GM23338 (cell line): Measurements from ENCODE around the gene CAPN8. TPM values are rescaled to one million over a fixed set of nuclear protein-coding genes. Genes with fewer than 3 reads are reported as not detected.

ENCODE experiments used
- ATAC-seq: fragments of 200-7000 bp; cut with Tn5 transposase; 3 replicates; pipeline ENCODE4 v1.9.1; 2020
- DNase-seq: peaks from one replicate; pipeline ENCODE4 v3.0.0-alpha.2; 2015; ENCODE audit warnings: low spot score
- H2AFZ ChIP-seq: fragments of 200-600 bp; sonication (generic); 2 replicates; pipeline ENCODE4 v1.8.0; 2016; ENCODE audit warnings: antibody characterized with exemption, mild to moderate bottlenecking, moderate library complexity
- H3F3A ChIP-seq: fragments of 200-600 bp; sonication (generic); replicated peaks from 2 replicates; pipeline ENCODE4 v1.8.0; 2017; ENCODE audit warnings: antibody characterized with exemption, mixed run types, low read depth
- H3K27ac ChIP-seq: fragments of 200-600 bp; sonication (generic); 2 replicates; pipeline ENCODE4 v1.6.1; 2016; ENCODE audit warnings: low read depth
- H3K27me3 ChIP-seq: fragments of 200-600 bp; sonication (generic); 2 replicates; pipeline ENCODE4 v1.8.0; 2016; ENCODE audit warnings: mild to moderate bottlenecking, mixed run types, moderate library complexity; ENCODE audit not compliant: insufficient read depth
- H3K36me3 ChIP-seq: fragments of 200-600 bp; sonication (generic); 2 replicates; pipeline ENCODE4 v1.8.0; 2016; ENCODE audit warnings: mild to moderate bottlenecking; ENCODE audit not compliant: insufficient read depth
- H3K4me1 ChIP-seq: fragments of 200-600 bp; sonication (generic); 2 replicates; pipeline ENCODE4 v1.8.0; 2016; ENCODE audit warnings: mild to moderate bottlenecking, moderate library complexity; ENCODE audit not compliant: insufficient read depth
- H3K4me2 ChIP-seq: fragments of 200-600 bp; sonication (generic); 2 replicates; pipeline ENCODE4 v1.7.1; 2017; ENCODE audit warnings: mixed run types
- H3K4me3 ChIP-seq: fragments of 200-600 bp; sonication (generic); 2 replicates; pipeline ENCODE4 v1.6.1; 2016; ENCODE audit warnings: mixed run types
- H3K79me2 ChIP-seq: fragments of 200-600 bp; sonication (generic); replicated peaks from 2 replicates; pipeline ENCODE4 v1.8.0; 2017; ENCODE audit warnings: mild to moderate bottlenecking; ENCODE audit not compliant: insufficient read depth
- H3K9me2 ChIP-seq: fragments of 200-600 bp; sonication (generic); 2 replicates; pipeline ENCODE4 v1.8.0; 2017; ENCODE audit not compliant: insufficient read depth
- H4K20me1 ChIP-seq: fragments of 200-600 bp; sonication (generic); replicated peaks from 2 replicates; pipeline ENCODE4 v1.8.0; 2017; ENCODE audit warnings: mild to moderate bottlenecking; ENCODE audit not compliant: insufficient read depth
- H3K27ac Mint-ChIP-seq: 2 replicates; pipeline ENCODE4 v1.8.0; 2020; ENCODE audit warnings: inconsistent platforms, mild to moderate bottlenecking, moderate library complexity, mixed read lengths
- H3K27me3 Mint-ChIP-seq: 3 replicates; pipeline ENCODE4 v1.8.0; 2022; ENCODE audit warnings: low read depth, mild to moderate bottlenecking, moderate library complexity, mixed read lengths, inconsistent platforms; ENCODE audit not compliant: insufficient read depth, poor library complexity
- H3K36me3 Mint-ChIP-seq: 3 replicates; pipeline ENCODE4 v1.8.0; 2021; ENCODE audit warnings: low read depth, mild to moderate bottlenecking, inconsistent platforms, moderate library complexity, mixed read lengths
- H3K4me1 Mint-ChIP-seq: 3 replicates; pipeline ENCODE4 v1.8.0; 2020; ENCODE audit warnings: mild to moderate bottlenecking, inconsistent platforms, mixed read lengths
- H3K4me3 Mint-ChIP-seq: 3 replicates; pipeline ENCODE4 v1.8.0; 2021; ENCODE audit warnings: moderate library complexity, mild to moderate bottlenecking, inconsistent platforms, mixed read lengths
- H3K9me3 Mint-ChIP-seq: 3 replicates; pipeline ENCODE4 v1.8.0; 2020; ENCODE audit warnings: moderate library complexity, mild to moderate bottlenecking, inconsistent platforms, mixed read lengths
- CREB1 ChIP-seq: fragments of 250-450 bp; sonication (Bioruptor Pico); IDR thresholded peaks from 2 replicates; pipeline ENCODE4 v1.5.0; 2020; ENCODE audit warnings: low read depth, mild to moderate bottlenecking, moderate library complexity
- EZH2 ChIP-seq: fragments of 200-600 bp; sonication (generic); IDR thresholded peaks from one replicate; pipeline ENCODE4 v1.8.0; 2017; ENCODE audit warnings: antibody characterized with exemption, mild to moderate bottlenecking, low read depth; ENCODE audit not compliant: unreplicated experiment
- EZH2phosphoT487 ChIP-seq: fragments of 200-600 bp; sonication (generic); IDR thresholded peaks from one replicate; pipeline ENCODE4 v1.8.1; 2018; ENCODE audit warnings: antibody characterized with exemption; ENCODE audit not compliant: unreplicated experiment
- NANOG ChIP-seq: IDR thresholded peaks from 2 replicates; pipeline ENCODE4 v1.6.1; 2016; ENCODE audit warnings: antibody characterized with exemption, borderline replicate concordance
- POLR2AphosphoS5 ChIP-seq: IDR thresholded peaks from 2 replicates; pipeline ENCODE4 v1.6.1; 2016; ENCODE audit warnings: antibody characterized with exemption, low read depth
- STAT1 ChIP-seq: IDR thresholded peaks from one replicate; pipeline ENCODE4 v1.6.1; 2016; ENCODE audit warnings: antibody characterized with exemption; ENCODE audit not compliant: unreplicated experiment
- ZNF114 ChIP-seq: fragments of 250-450 bp; sonication (Bioruptor Pico); IDR thresholded peaks from 2 replicates; pipeline ENCODE4 v1.5.0; 2020; ENCODE audit warnings: mild to moderate bottlenecking, moderate library complexity
- ZNF331 ChIP-seq: fragments of 250-450 bp; sonication (Bioruptor Pico); IDR thresholded peaks from 2 replicates; pipeline ENCODE4 v1.5.0; 2020; ENCODE audit warnings: low read depth, mild to moderate bottlenecking, moderate library complexity
- polyA plus RNA-seq: library from polyadenylated mRNA; unstranded; fragments of >200 nt; fragmentation: Nextera tagmentation; extraction: Ambion mirVana; gene quantifications from 2 replicates; pipeline ENCODE4 v1.2.1, GENCODE V29; 2016
- total RNA-seq: library from RNA; depleted of rRNA; stranded (reverse); fragments of >200 nt; shearing (Covaris generic); gene quantifications from 2 replicates; pipeline ENCODE4 v1.2.3, GENCODE V29; 2014
- TF ChIP-seq, protein P1 (sequence below): IDR thresholded peaks from one replicate; pipeline ENCODE4 v1.6.1; 2018; ENCODE audit warnings: antibody characterized with exemption; ENCODE audit not compliant: unreplicated experiment
- TF ChIP-seq, protein P2 (sequence below): IDR thresholded peaks from 2 replicates; pipeline ENCODE4 v1.6.1; 2016; ENCODE audit warnings: antibody characterized with exemption

Gene CAPN8
- total and polyA plus RNA-seq, 2 experiments from 2014 or later, result not detected

DNA sequence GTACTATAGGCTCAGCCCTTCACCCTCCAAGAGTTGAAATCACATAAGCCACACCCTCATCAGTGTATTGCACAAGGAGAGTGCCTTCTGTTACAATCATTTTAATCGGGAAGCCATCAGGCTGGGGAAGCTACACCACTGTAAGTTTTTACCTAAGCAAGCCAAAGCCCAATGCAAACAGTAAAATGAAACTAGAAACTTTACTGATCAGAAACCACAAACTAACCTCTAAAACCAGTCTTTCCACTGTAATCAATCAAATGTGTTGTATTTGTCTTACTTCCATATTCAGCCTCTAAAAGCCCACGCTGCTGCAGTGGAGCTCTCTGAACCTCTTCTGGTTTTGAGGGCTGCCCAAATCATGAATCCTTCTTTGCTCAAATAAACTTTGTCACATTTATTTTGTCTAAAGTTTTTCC is 26.2 kb downstream of the CAPN8 start:
- no peaks in the 10 kb centered on the region for H3K27me3 ChIP-seq
- no peaks in the 10 kb centered on the region for H3K79me2 ChIP-seq
- no peak overlapping the region for H2AFZ ChIP-seq
- TF ChIP-seq NANOG (no peak), CREB1 (CRISPR knock-in tag) (no peak)
- TF ChIP-seq, protein P1, sequence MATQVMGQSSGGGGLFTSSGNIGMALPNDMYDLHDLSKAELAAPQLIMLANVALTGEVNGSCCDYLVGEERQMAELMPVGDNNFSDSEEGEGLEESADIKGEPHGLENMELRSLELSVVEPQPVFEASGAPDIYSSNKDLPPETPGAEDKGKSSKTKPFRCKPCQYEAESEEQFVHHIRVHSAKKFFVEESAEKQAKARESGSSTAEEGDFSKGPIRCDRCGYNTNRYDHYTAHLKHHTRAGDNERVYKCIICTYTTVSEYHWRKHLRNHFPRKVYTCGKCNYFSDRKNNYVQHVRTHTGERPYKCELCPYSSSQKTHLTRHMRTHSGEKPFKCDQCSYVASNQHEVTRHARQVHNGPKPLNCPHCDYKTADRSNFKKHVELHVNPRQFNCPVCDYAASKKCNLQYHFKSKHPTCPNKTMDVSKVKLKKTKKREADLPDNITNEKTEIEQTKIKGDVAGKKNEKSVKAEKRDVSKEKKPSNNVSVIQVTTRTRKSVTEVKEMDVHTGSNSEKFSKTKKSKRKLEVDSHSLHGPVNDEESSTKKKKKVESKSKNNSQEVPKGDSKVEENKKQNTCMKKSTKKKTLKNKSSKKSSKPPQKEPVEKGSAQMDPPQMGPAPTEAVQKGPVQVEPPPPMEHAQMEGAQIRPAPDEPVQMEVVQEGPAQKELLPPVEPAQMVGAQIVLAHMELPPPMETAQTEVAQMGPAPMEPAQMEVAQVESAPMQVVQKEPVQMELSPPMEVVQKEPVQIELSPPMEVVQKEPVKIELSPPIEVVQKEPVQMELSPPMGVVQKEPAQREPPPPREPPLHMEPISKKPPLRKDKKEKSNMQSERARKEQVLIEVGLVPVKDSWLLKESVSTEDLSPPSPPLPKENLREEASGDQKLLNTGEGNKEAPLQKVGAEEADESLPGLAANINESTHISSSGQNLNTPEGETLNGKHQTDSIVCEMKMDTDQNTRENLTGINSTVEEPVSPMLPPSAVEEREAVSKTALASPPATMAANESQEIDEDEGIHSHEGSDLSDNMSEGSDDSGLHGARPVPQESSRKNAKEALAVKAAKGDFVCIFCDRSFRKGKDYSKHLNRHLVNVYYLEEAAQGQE, result no peak
- TF ChIP-seq, protein P2, sequence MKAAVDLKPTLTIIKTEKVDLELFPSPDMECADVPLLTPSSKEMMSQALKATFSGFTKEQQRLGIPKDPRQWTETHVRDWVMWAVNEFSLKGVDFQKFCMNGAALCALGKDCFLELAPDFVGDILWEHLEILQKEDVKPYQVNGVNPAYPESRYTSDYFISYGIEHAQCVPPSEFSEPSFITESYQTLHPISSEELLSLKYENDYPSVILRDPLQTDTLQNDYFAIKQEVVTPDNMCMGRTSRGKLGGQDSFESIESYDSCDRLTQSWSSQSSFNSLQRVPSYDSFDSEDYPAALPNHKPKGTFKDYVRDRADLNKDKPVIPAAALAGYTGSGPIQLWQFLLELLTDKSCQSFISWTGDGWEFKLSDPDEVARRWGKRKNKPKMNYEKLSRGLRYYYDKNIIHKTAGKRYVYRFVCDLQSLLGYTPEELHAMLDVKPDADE, result no peak
- no peak for DNase-seq
- H4K20me1 ChIP-seq, result no peaks in the 10 kb centered on the region
- peaks cover 4% of the 10 kb centered on the region; the same call in 1 of the 2 replicates for H3K9me2 ChIP-seq
- Mint-ChIP-seq H3K27me3 (no peaks in the 10 kb centered on the region), H3K36me3 (no peaks in the 10 kb centered on the region), H3K27ac (no peak overlapping the region), H3K9me3 (peaks cover 6% of the 10 kb centered on the region; the same call in 1 of the 3 replicates), H3K4me1 (peaks cover 9% of the 10 kb centered on the region), H3K4me3 (no peak overlapping the region)
- no peak for ATAC-seq
- no peaks in the 10 kb centered on the region for H3K36me3 ChIP-seq
- H3K4me3 ChIP-seq, result no peak overlapping the region
- no peak overlapping the region for H3K4me2 ChIP-seq
- H3K4me1 ChIP-seq, result no peaks in the 10 kb centered on the region; the same call in 1 of the 2 replicates
- H3F3A ChIP-seq, result no peaks in the 10 kb centered on the region
- H3K27ac ChIP-seq, result no peak overlapping the region

DNA sequence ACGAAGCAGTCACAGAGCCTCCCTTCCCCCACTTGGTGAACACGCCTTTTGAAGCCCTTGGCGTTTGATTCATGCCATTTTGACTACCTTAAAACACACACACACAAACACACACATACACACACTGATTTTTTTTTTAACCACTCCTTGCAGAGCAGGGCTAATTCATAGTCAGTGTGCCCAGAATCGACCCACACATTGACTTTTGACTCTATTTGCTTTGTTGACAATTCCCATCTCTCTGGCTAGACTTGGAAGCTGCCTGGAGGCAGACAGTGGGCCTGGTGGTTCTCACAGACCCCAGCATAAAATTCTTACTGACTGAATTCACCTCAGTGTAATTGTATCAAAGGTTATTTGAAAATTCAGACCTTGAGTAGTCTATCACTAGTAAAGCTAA is 30.3 kb downstream of the CAPN8 start:
- Mint-ChIP-seq H3K27ac (no peak overlapping the region), H3K27me3 (no peaks in the 10 kb centered on the region), H3K9me3 (peaks cover 6% of the 10 kb centered on the region; the same call in 1 of the 3 replicates), H3K4me3 (no peak overlapping the region), H3K36me3 (no peaks in the 10 kb centered on the region), H3K4me1 (no peaks in the 10 kb centered on the region)
- H3K4me3 ChIP-seq, result no peak overlapping the region
- no peaks in the 10 kb centered on the region for H4K20me1 ChIP-seq
- ATAC-seq, result no peak
- no peak for DNase-seq
- H3K36me3 ChIP-seq, result no peaks in the 10 kb centered on the region
- H3K4me1 ChIP-seq, result no peaks in the 10 kb centered on the region
- TF ChIP-seq ZNF331 (CRISPR knock-in tag) (no peak), ZNF114 (CRISPR knock-in tag) (no peak), EZH2phosphoT487 (no peak), POLR2AphosphoS5 (no peak), EZH2 (no peak), STAT1 (no peak)
- TF ChIP-seq, protein P2, result no peak
- TF ChIP-seq, protein P1, result no peak
- H3K27ac ChIP-seq, result no peak overlapping the region
- H3K79me2 ChIP-seq, result no peaks in the 10 kb centered on the region
- no peak overlapping the region for H3K4me2 ChIP-seq
- H3K27me3 ChIP-seq, result no peaks in the 10 kb centered on the region
- no peaks in the 10 kb centered on the region; the same call in 1 of the 2 replicates for H3K9me2 ChIP-seq
- no peaks in the 10 kb centered on the region for H3F3A ChIP-seq
- H2AFZ ChIP-seq, result no peak overlapping the region
